ENCODE measurements around the gene SRC. TPM values are rescaled to one million over a fixed set of nuclear protein-coding genes. Genes with fewer than 3 reads are reported as not detected.

The SRC gene
- total RNA-seq, 6 experiments from 2014 or later, result 22.0 to 35.6 (median 24.6) TPM

DNA sequence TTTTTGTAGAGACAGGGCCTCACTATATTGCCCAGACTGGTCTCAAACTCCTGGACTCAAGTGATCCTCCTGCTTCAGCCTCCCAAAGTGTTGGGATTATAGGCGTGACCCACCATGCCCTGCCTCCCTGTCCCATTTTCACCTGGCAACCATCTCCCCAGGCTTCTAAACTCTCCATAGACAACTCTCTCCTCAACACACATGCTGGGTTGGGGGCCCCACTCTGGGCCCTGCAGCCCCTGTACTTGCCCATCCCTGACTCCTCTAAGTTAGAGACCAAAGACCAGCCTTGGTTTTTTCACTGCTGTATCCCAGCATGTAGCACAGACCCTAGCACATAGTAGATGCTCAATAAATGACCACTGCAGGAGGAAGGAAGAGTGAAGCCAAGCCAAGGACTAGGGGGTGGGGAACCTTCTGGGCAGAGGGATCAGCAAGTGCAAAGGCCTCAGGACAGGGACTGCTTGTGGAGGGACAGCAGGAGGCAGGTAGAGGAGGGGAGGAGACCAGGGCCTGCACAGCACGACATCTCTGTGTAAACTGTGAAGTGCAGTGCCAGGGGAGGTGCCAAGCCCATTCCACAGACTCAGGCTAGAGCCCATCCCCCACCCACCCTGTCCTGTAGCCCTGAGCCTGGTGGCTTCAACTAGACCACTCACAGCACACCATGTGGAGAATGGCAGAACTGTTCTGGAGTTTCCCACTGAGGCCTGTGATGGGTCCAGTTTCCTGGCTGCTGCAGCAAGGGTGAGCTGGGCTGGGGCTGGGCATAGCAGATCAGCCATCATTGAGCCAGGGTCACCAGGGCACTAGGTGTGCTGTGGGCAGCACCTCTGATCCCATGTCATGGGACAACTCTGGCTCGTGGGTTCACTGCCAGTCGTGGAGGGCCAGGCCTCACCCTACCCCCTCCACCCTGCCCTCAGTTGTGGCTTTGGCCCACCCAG is 3.4 kb upstream of the SRC start:
- TF ChIP-seq, protein P1, sequence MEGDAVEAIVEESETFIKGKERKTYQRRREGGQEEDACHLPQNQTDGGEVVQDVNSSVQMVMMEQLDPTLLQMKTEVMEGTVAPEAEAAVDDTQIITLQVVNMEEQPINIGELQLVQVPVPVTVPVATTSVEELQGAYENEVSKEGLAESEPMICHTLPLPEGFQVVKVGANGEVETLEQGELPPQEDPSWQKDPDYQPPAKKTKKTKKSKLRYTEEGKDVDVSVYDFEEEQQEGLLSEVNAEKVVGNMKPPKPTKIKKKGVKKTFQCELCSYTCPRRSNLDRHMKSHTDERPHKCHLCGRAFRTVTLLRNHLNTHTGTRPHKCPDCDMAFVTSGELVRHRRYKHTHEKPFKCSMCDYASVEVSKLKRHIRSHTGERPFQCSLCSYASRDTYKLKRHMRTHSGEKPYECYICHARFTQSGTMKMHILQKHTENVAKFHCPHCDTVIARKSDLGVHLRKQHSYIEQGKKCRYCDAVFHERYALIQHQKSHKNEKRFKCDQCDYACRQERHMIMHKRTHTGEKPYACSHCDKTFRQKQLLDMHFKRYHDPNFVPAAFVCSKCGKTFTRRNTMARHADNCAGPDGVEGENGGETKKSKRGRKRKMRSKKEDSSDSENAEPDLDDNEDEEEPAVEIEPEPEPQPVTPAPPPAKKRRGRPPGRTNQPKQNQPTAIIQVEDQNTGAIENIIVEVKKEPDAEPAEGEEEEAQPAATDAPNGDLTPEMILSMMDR (IDR thresholded peaks at IDR 0.05), result peak; percentile 34; the same call in 1 of the 2 replicates
- no peaks in the 10 kb centered on the region for H3K9me3 Mint-ChIP-seq
- peaks cover 11% of the 10 kb centered on the region for H3K4me1 Mint-ChIP-seq (ENCODE audit: low read depth)
- no peak overlapping the region for H3K4me3 Mint-ChIP-seq
- DNase-seq, result no peak
- H3K27ac Mint-ChIP-seq, result no peak overlapping the region
- H3K27me3 Mint-ChIP-seq (ENCODE audit: insufficient read depth), result no peaks in the 10 kb centered on the region; the same call in 1 of the 2 replicates
- no peaks in the 10 kb centered on the region for H3K36me3 Mint-ChIP-seq (ENCODE audit: low read depth)

DNA sequence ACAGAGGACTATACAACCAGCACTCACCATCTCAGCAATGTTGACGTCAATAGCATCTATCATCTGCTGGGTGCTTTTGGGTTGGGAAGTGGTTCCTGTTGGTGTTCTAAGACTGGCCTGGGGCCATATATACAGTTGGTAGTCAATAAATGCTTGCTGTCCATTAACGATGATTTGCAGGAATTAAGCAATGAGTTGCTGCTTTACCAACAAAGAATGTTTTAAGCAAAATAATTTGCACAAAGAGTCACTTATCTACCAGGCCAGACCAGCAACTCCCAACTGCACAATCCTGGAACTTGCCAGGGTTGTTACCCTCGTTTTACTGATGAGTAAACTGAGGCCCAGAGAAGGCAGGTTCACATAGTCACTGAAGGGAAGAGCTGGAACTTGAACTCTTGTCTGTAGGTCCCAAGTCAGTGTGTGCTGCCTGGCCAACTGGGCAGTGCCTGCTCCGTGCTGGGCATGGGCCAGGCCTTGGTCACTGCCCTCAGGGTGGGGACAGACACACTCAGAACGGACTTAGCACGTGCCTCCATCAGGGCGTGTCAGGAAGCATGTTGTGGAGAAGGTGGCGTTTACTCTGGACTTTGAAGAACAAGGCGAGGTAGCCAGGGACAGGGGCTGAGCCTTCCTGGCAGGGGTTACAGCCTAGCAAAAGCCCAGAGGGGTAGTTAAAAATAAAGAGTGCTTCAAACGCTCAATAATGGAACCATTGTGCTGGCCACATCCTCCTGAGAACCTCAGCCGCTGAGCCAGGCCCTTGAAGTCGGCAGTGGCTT is 2.5 kb upstream of the SRC start:
- H3K4me3 Mint-ChIP-seq, result no peak overlapping the region
- no peaks in the 10 kb centered on the region for H3K36me3 Mint-ChIP-seq (ENCODE audit: low read depth)
- H3K9me3 Mint-ChIP-seq, result no peaks in the 10 kb centered on the region
- H3K27ac Mint-ChIP-seq, result no peak overlapping the region
- H3K27me3 Mint-ChIP-seq (ENCODE audit: insufficient read depth), result no peaks in the 10 kb centered on the region; the same call in 1 of the 2 replicates
- no peak for DNase-seq
- TF ChIP-seq, protein P1 (IDR thresholded peaks at IDR 0.05), result no peak
- H3K4me1 Mint-ChIP-seq (ENCODE audit: low read depth), result peaks cover 20% of the 10 kb centered on the region

DNA sequence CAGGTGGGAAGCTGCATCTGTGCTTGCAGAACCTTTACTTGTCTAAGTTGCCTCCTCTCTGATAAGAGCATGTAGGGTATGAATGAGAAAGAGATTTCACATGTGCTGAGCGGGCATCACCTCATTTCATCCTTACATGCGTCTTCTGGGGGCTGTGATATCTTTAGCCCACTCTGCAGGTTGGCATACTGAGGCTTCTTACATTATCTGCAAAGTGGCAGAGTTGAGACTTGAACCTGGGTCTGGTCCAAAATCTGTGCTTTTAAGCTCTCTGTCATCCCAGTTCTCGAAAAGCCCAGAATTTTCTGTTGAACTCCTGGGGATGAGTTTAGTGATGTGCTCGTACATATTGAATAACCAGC is 2.0 kb upstream of the SRC start:
- no peak for DNase-seq
- Mint-ChIP-seq H3K4me3 (no peak overlapping the region), H3K27me3 (ENCODE audit: insufficient read depth) (no peaks in the 10 kb centered on the region; the same call in 1 of the 2 replicates), H3K4me1 (ENCODE audit: low read depth) (peaks cover 26% of the 10 kb centered on the region), H3K36me3 (ENCODE audit: low read depth) (peaks cover 2% of the 10 kb centered on the region; the same call in 1 of the 2 replicates), H3K27ac (no peak overlapping the region), H3K9me3 (no peaks in the 10 kb centered on the region)
- TF ChIP-seq, protein P1 (IDR thresholded peaks at IDR 0.05), result no peak

DNA sequence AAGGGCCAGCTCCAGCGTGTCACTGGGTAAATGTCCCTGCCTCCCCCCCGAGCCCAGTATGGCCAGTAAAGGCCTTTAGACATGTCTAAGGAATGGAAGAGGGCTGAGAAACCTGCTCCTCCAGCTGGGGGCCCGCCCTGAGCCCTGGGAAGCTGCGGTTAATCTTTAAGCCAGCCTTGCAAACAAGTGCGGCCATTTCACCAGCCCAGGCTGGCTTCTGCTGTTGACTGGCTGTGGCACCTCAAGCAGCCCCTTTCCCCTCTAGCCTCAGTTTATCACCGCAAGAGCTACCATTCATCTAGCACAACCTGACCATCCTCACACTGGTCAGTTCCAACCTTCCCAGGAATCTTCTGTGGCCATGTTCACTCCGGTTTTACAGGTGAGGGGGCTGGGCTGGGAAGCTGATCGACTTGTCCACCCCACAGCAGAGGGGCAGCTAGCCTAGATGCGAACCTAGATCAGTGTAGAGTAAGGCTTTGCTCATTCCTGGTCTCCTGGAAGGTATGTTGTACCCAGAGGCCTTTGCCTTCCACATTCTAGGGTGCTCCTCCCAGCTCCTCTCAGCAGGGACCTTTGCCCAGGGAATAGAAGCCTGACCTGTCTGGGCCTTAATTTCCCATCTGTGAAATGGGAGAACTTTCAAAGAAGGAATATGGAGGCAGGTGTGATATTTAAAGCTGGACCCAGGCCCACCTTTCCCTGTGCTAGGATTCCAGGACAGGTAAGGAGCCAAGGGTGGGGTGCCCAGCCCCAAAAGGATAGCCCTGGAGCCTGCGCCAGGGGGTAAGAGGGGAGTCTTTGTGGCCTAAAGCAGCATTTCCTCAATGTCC is 1.2 kb upstream of the SRC start:
- Mint-ChIP-seq H3K9me3 (no peaks in the 10 kb centered on the region), H3K36me3 (ENCODE audit: low read depth) (peaks cover 8% of the 10 kb centered on the region; the same call in 1 of the 2 replicates), H3K27me3 (ENCODE audit: insufficient read depth) (no peaks in the 10 kb centered on the region; the same call in 1 of the 2 replicates), H3K27ac (no peak overlapping the region), H3K4me3 (no peak overlapping the region; the same call in 1 of the 2 replicates), H3K4me1 (ENCODE audit: low read depth) (peaks cover 33% of the 10 kb centered on the region)
- TF ChIP-seq, protein P1 (IDR thresholded peaks at IDR 0.05), result no peak
- no peak for DNase-seq

DNA sequence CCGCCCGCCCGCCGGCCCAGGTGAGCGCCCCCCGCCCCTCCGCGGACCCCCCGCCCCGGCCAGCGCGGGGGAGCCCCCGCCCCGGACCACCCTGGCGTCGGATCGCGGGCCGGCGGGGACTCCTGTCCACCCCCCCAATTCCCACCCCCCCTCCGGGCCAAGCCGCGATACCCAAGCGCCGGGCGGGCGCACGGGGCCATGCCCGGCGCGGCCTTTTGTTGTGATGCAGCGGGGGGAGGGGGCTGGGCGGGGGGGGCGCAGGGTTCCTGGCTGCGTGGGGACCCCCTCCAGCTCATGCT is 245 bp downstream of the SRC start:
- no peak for DNase-seq
- TF ChIP-seq, protein P1 (IDR thresholded peaks at IDR 0.05), result no peak
- no peak overlapping the region for H3K27ac Mint-ChIP-seq
- 0 out of 2 replicates have a peak overlapping the region, but pooled peaks have one; percentile 82 for H3K4me3 Mint-ChIP-seq
- no peaks in the 10 kb centered on the region; the same call in 1 of the 2 replicates for H3K27me3 Mint-ChIP-seq (ENCODE audit: insufficient read depth)
- H3K9me3 Mint-ChIP-seq, result no peaks in the 10 kb centered on the region
- peaks cover 38% of the 10 kb centered on the region for H3K4me1 Mint-ChIP-seq (ENCODE audit: low read depth)
- H3K36me3 Mint-ChIP-seq (ENCODE audit: low read depth), result peaks cover 18% of the 10 kb centered on the region
